ENCODE data around the gene ADCY4. TPM values are rescaled to one million over a fixed set of nuclear protein-coding genes. Genes with fewer than 3 reads are reported as not detected.
A peak's percentile ranks its signal among the peaks of the same experiment; 100 is the strongest.

The ADCY4 gene
- total RNA-seq, 1 donor from 2014 or later = 3.3 TPM

DNA sequence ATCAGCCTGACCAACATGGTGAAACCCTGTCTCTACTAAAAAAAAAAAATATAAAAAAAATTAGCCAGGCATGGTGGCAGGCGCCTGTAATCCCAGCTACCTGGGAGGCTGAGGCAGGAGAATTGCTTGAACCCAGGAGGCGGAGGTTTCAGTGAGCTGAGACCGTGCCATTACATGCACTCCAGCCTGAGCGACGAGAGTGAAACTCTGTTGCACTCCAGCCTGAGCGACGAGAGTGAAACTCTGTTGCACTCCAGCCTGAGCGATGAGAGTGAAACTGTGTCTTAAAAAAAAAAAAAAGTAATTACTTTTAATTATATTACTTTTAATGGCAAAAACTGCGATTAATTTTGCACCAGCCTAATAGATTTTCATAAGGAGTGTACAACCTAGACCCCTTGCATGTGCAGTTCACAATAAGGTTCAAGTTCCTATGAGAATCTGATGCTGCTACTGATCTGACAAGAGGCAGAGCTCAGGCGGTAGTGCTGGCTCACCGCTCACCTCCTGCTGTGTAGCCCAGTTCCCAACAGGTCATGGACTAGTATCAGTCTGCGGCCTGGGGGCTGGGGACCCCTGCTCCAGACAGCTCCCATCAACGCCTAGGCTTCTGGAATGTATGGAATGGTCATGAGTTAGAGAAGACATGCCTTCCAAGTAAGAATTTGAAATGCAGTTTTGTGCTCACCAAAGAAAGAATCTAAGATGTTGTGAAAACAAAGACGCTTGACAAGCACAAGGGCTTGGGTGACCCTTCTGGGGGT, 13.5 kb downstream of the ADCY4 start:
- peaks cover 7% of the 10 kb centered on the region for H3K27me3 Mint-ChIP-seq (ENCODE audit: low read depth)
- no peaks in the 10 kb centered on the region for H3K36me3 Mint-ChIP-seq (ENCODE audit: low read depth)
- TF ChIP-seq, protein P1, sequence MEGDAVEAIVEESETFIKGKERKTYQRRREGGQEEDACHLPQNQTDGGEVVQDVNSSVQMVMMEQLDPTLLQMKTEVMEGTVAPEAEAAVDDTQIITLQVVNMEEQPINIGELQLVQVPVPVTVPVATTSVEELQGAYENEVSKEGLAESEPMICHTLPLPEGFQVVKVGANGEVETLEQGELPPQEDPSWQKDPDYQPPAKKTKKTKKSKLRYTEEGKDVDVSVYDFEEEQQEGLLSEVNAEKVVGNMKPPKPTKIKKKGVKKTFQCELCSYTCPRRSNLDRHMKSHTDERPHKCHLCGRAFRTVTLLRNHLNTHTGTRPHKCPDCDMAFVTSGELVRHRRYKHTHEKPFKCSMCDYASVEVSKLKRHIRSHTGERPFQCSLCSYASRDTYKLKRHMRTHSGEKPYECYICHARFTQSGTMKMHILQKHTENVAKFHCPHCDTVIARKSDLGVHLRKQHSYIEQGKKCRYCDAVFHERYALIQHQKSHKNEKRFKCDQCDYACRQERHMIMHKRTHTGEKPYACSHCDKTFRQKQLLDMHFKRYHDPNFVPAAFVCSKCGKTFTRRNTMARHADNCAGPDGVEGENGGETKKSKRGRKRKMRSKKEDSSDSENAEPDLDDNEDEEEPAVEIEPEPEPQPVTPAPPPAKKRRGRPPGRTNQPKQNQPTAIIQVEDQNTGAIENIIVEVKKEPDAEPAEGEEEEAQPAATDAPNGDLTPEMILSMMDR (IDR thresholded peaks at IDR 0.05) = no peak

DNA sequence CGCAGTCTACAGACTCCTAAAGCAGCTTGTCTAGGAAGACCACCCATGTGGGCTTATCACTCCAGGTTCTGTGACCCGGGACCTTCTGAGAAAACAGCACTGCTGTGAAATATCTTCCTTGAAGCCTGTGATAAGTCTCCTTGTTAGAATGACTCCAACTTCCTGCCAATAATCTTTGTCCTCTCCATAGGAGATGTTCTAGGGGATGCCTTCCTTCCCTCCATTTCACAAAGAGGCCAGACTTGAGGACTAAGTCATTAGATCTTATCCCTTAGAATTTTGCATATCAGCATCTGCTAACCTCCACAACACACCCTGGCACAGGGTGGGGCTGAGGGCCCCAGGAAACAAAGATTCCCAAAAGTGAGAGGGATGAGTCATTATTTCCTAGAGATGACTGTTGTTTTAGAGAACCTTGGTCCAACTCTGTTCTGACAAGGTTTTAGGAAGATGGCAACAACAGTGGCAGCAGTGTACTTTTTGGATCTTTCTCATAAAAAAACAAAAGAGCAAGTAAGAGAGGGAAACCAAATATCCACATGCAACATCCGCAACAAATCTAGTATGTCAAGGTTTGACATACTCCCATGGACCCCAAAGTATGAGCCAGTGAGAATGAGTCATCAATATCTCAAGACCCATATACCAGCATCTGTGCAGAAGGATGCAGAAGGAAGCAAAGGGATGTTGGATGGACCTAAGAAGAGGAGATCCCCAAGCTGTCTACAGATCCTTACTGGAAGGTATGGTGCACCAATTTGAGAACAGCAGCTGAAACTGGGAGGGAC, 17.5 kb downstream of the ADCY4 start:
- Mint-ChIP-seq H3K9me3 (ENCODE audit: low read depth) (no peaks in the 10 kb centered on the region), H3K4me1 (ENCODE audit: low read depth) (peaks cover 15% of the 10 kb centered on the region), H3K36me3 (ENCODE audit: low read depth) (peaks cover 2% of the 10 kb centered on the region), H3K27ac (ENCODE audit: unreplicated experiment) (no peak overlapping the region), H3K27me3 (ENCODE audit: low read depth) (peaks cover 7% of the 10 kb centered on the region), H3K4me3 (ENCODE audit: unreplicated experiment) (no peak overlapping the region)
- TF ChIP-seq, protein P1 (IDR thresholded peaks at IDR 0.05) = no peak
- no peak for DNase-seq (ENCODE audit: low spot score)

More for the DNA sequence above, 13.5 kb downstream of the ADCY4 start:
- DNase-seq (ENCODE audit: low spot score) = no peak
- H3K4me3 Mint-ChIP-seq (ENCODE audit: unreplicated experiment) = no peak overlapping the region
- peaks cover 16% of the 10 kb centered on the region for H3K4me1 Mint-ChIP-seq (ENCODE audit: low read depth)
- H3K27ac Mint-ChIP-seq (ENCODE audit: unreplicated experiment) = peak overlapping the region; percentile 83
- no peaks in the 10 kb centered on the region for H3K9me3 Mint-ChIP-seq (ENCODE audit: low read depth)

DNA sequence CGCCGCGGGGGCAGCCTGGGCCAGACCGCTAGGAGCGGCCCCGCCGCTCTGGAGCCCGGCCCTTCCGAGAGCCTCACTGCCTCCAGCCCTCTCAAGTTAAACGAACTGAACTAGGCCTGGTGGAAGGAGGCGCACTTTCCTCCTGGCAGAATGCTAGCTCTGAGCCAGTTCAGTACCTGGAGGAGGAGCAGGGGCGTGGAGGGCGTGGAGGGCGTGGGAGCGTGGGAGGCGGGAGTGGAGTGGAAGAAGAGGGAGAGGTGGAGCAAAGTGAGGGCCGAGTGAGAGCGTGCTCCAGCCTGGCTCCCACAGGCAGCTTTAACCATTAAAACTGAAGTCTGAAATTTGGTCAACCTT, 18.3 kb downstream of the ADCY4 start:
- Mint-ChIP-seq H3K27me3 (ENCODE audit: low read depth) (peaks cover 7% of the 10 kb centered on the region), H3K36me3 (ENCODE audit: low read depth) (peaks cover 2% of the 10 kb centered on the region), H3K9me3 (ENCODE audit: low read depth) (no peaks in the 10 kb centered on the region), H3K4me1 (ENCODE audit: low read depth) (peaks cover 7% of the 10 kb centered on the region), H3K4me3 (ENCODE audit: unreplicated experiment) (no peak overlapping the region), H3K27ac (ENCODE audit: unreplicated experiment) (no peak overlapping the region)
- DNase-seq (ENCODE audit: low spot score) = no peak
- TF ChIP-seq, protein P1 (IDR thresholded peaks at IDR 0.05) = no peak

DNA sequence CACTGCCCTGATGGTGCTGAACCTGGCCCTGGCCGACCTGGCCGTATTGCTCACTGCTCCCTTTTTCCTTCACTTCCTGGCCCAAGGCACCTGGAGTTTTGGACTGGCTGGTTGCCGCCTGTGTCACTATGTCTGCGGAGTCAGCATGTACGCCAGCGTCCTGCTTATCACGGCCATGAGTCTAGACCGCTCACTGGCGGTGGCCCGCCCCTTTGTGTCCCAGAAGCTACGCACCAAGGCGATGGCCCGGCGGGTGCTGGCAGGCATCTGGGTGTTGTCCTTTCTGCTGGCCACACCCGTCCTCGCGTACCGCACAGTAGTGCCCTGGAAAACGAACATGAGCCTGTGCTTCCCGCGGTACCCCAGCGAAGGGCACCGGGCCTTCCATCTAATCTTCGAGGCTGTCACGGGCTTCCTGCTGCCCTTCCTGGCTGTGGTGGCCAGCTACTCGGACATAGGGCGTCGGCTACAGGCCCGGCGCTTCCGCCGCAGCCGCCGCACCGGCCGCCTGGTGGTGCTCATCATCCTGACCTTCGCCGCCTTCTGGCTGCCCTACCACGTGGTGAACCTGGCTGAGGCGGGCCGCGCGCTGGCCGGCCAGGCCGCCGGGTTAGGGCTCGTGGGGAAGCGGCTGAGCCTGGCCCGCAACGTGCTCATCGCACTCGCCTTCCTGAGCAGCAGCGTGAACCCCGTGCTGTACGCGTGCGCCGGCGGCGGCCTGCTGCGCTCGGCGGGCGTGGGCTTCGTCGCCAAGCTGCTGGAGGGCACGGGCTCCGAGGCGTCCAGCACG, 18.9 kb downstream of the ADCY4 start:
- TF ChIP-seq, protein P1 (IDR thresholded peaks at IDR 0.05) = no peak
- Mint-ChIP-seq H3K9me3 (ENCODE audit: low read depth) (no peaks in the 10 kb centered on the region), H3K36me3 (ENCODE audit: low read depth) (peaks cover 2% of the 10 kb centered on the region), H3K27ac (ENCODE audit: unreplicated experiment) (no peak overlapping the region), H3K4me3 (ENCODE audit: unreplicated experiment) (no peak overlapping the region), H3K27me3 (ENCODE audit: low read depth) (peaks cover 7% of the 10 kb centered on the region), H3K4me1 (ENCODE audit: low read depth) (peaks cover 6% of the 10 kb centered on the region)
- DNase-seq (ENCODE audit: low spot score) = no peak

DNA sequence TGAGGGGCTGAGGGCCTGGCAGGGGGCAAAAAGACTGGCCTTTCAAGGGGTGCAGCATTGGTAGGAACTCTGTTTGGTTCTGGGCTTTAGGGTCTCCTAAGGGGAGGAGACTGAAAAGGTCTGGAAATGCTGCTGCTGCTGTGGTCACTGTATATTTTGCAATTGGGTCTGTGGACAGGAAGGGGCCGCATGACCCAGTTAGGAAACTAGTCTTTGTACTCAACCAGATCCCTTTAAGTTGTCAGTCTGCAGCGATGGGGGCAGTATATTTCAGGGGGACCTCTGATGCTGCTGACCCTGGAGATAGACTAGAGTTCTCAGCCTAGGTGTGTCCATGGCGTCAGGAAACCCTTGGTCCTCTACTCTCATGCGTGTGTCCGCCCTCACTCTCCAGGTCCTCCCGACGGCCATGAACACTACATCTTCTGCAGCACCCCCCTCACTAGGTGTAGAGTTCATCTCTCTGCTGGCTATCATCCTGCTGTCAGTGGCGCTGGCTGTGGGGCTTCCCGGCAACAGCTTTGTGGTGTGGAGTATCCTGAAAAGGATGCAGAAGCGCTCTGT, 19.5 kb downstream of the ADCY4 start:
- TF ChIP-seq, protein P1 (IDR thresholded peaks at IDR 0.05) = no peak
- Mint-ChIP-seq H3K27me3 (ENCODE audit: low read depth) (peaks cover 7% of the 10 kb centered on the region), H3K36me3 (ENCODE audit: low read depth) (peaks cover 2% of the 10 kb centered on the region), H3K4me3 (ENCODE audit: unreplicated experiment) (no peak overlapping the region), H3K9me3 (ENCODE audit: low read depth) (no peaks in the 10 kb centered on the region), H3K27ac (ENCODE audit: unreplicated experiment) (no peak overlapping the region), H3K4me1 (ENCODE audit: low read depth) (peaks cover 6% of the 10 kb centered on the region)
- no peak for DNase-seq (ENCODE audit: low spot score)

All from chondrocyte (in vitro differentiated cells).